Activated CD8-positive, alpha-beta T cell treated with anti-CD3 and anti-CD28 coated beads, Interleukin-2, amount 10 ng/mL, durations not matched to agents 7 days and 5 days (primary cell): ENCODE results near the gene WDR53. TPM values are rescaled to one million over a fixed set of nuclear protein-coding genes. Genes with fewer than 3 reads are reported as not detected.
"Not testable (repeated sequence)": the region's sequence is repeated elsewhere in the genome, so short reads cannot be mapped to it uniquely, and the experiment has no call there.

ENCODE experiments used
- ATAC-seq: fragments of 150-1000 bp; cut with Tn5 transposase; one replicate; pipeline ENCODE4 v1.10.0; 2021; ENCODE audit warnings: moderate library complexity
- CTCF ChIA-PET: fragments of 350-600 bp; sonication (Branson Sonifier 250); formaldehyde crosslinking; loops from one replicate; lab custom pipeline; 2021; ENCODE audit warnings: antibody characterized with exemption; lab: Charles Lee
- POLR2A ChIA-PET: fragments of 350-600 bp; sonication (Branson Sonifier 250); formaldehyde crosslinking; loops from one replicate; lab custom pipeline; 2021; ENCODE audit warnings: antibody characterized with exemption; lab: Charles Lee
- DNase-seq: peaks from one replicate; pipeline ENCODE4 v3.0.0-alpha.2; 2020
- H3K27ac Mint-ChIP-seq: one replicate; pipeline ENCODE4 v1.8.0; 2021; ENCODE audit warnings: mild to moderate bottlenecking, mixed read lengths
- H3K27me3 Mint-ChIP-seq: one replicate; pipeline ENCODE4 v1.8.0; 2021; ENCODE audit warnings: low read depth, mixed read lengths
- H3K36me3 Mint-ChIP-seq: one replicate; pipeline ENCODE4 v1.8.0; 2021; ENCODE audit warnings: low read depth, mixed read lengths
- H3K4me1 Mint-ChIP-seq: one replicate; pipeline ENCODE4 v1.8.0; 2021; ENCODE audit warnings: low read depth, mixed read lengths
- H3K4me3 Mint-ChIP-seq: one replicate; pipeline ENCODE4 v1.8.0; 2021; ENCODE audit warnings: mild to moderate bottlenecking, mixed read lengths
- H3K9me3 Mint-ChIP-seq: one replicate; pipeline ENCODE4 v1.8.0; 2022; ENCODE audit warnings: mixed read lengths; ENCODE audit not compliant: insufficient read depth
- total RNA-seq, 2 experiments: library from RNA; stranded (reverse); gene quantifications; one replicate each; pipeline ENCODE4 v1.2.3, GENCODE V29; 2021

The WDR53 gene
- total RNA-seq, 2 experiments from 2014 or later = 21.0 to 21.8 TPM

- Mint-ChIP-seq H3K9me3 (peaks cover 38% of the 10 kb centered on the region), H3K27ac (no peak overlapping the region), H3K27me3 (no peaks in the 10 kb centered on the region), H3K4me1 (peaks cover under 1% of the 10 kb centered on the region), H3K4me3 (no peak overlapping the region), H3K36me3 (peaks cover 17% of the 10 kb centered on the region)
- ChIA-PET CTCF (interaction anchor here (1.1 to 2.3 kb wide), 3 partner anchors 12 to 31 kb away, joined by 3 to 13 read pairs (median 5); no protein-coding TSS in a partner anchor), POLR2A (interaction anchor here (0.6 kb wide), 1 partner anchor 275 kb away, joined by 3 read pairs; no protein-coding TSS in a partner anchor)
- DNase-seq = no peak
- ATAC-seq = no peak
Measured at GRCh38 chr3:196517162-196517800, 51.1 kb downstream of the WDR53 start.

GRCh38 chr3:196514913-196515621 lies 53.3 kb downstream of the WDR53 start, which contains the start of gene SMCO1:
TSS of gene SMCO1 (minus strand) at chr3:196515346. CDS start at chr3:196515209, 137 bp downstream.
- no peak for ATAC-seq
- CTCF ChIA-PET = interaction anchor here (0.9 kb wide), 1 partner anchor 8 kb away, joined by 3 read pairs; no protein-coding TSS in a partner anchor
- no peak for DNase-seq
- Mint-ChIP-seq H3K36me3 (peaks cover 10% of the 10 kb centered on the region), H3K27ac (no peak within 1 kb of the TSS), H3K4me1 (peaks cover 7% of the 10 kb centered on the region), H3K27me3 (peaks cover 9% of the 10 kb centered on the region), H3K9me3 (peaks cover 20% of the 10 kb centered on the region), H3K4me3 (no peak within 1 kb of the TSS)
- POLR2A ChIA-PET = no interaction called here

GRCh38 chr3:196514350-196514716 lies 54.0 kb downstream of the WDR53 start:
- CTCF ChIA-PET = interaction anchor here (0.9 kb wide), 1 partner anchor 8 kb away, joined by 3 read pairs; no protein-coding TSS in a partner anchor
- Mint-ChIP-seq H3K4me3 (no peak overlapping the region), H3K36me3 (peaks cover 5% of the 10 kb centered on the region), H3K27me3 (peaks cover 9% of the 10 kb centered on the region), H3K27ac (no peak overlapping the region), H3K4me1 (peaks cover 7% of the 10 kb centered on the region), H3K9me3 (peaks cover 12% of the 10 kb centered on the region)
- ATAC-seq (no peak), DNase-seq (no peak)
- POLR2A ChIA-PET = no interaction called here

GRCh38 chr3:196513697-196514349 lies 54.5 kb downstream of the WDR53 start:
- POLR2A ChIA-PET = no interaction called here
- no peak overlapping the region for H3K27ac Mint-ChIP-seq
- H3K36me3 Mint-ChIP-seq = peaks cover 3% of the 10 kb centered on the region
- peaks cover 9% of the 10 kb centered on the region for H3K27me3 Mint-ChIP-seq
- CTCF ChIA-PET = interaction anchor here (0.8 to 1.5 kb wide), 4 partner anchors 8 to 14 kb away, joined by 3 to 4 read pairs (median 4); no protein-coding TSS in a partner anchor
- ATAC-seq (no peak), DNase-seq (no peak)
- no peak overlapping the region for H3K4me3 Mint-ChIP-seq
- peaks cover 7% of the 10 kb centered on the region for H3K9me3 Mint-ChIP-seq
- H3K4me1 Mint-ChIP-seq = peaks cover 7% of the 10 kb centered on the region

- CTCF ChIA-PET, ATAC-seq: not testable (repeated sequence)
Measured at GRCh38 chr3:196511646-196512425, 56.5 kb downstream of the WDR53 start.

GRCh38 chr3:196511108-196511507 lies 57.2 kb downstream of the WDR53 start:
- peaks cover 14% of the 10 kb centered on the region for H3K9me3 Mint-ChIP-seq
- peaks cover 17% of the 10 kb centered on the region for H3K27me3 Mint-ChIP-seq
- H3K27ac Mint-ChIP-seq, DNase-seq, H3K4me3 Mint-ChIP-seq, ATAC-seq, H3K4me1 Mint-ChIP-seq, H3K36me3 Mint-ChIP-seq, POLR2A ChIA-PET: not testable (repeated sequence)
- CTCF ChIA-PET = interaction anchor here (1.1 kb wide), 1 partner anchor 11 kb away, joined by 3 read pairs; no protein-coding TSS in a partner anchor

More at GRCh38 chr3:196511646-196512425, 56.5 kb downstream of the WDR53 start:
- POLR2A ChIA-PET = interaction anchor here (0.6 kb wide), 1 partner anchor 144 kb away, joined by 5 read pairs; no protein-coding TSS in a partner anchor
- not testable (repeated sequence) for H3K36me3 Mint-ChIP-seq, H3K4me1 Mint-ChIP-seq, H3K27ac Mint-ChIP-seq, H3K4me3 Mint-ChIP-seq, DNase-seq
- peaks cover 11% of the 10 kb centered on the region for H3K9me3 Mint-ChIP-seq
- peaks cover 13% of the 10 kb centered on the region for H3K27me3 Mint-ChIP-seq

- Mint-ChIP-seq H3K27me3 (peaks cover 14% of the 10 kb centered on the region), H3K9me3 (peaks cover 14% of the 10 kb centered on the region), H3K4me1 (peaks cover 3% of the 10 kb centered on the region), H3K36me3 (peaks cover 9% of the 10 kb centered on the region), H3K4me3 (no peak overlapping the region), H3K27ac (no peak overlapping the region)
- ATAC-seq (no peak), DNase-seq (no peak)
- POLR2A ChIA-PET = no interaction called here
- CTCF ChIA-PET = interaction anchor here (0.6 kb wide), 1 partner anchor 17 kb away, joined by 3 read pairs; no protein-coding TSS in a partner anchor
Measured at GRCh38 chr3:196506687-196507086, 61.7 kb downstream of the WDR53 start.

GRCh38 chr3:196504556-196504955 lies 63.8 kb downstream of the WDR53 start:
- H3K4me3 Mint-ChIP-seq = no peak overlapping the region
- POLR2A ChIA-PET = interaction anchor here (1.5 kb wide), 1 partner anchor 232 kb away, joined by 5 read pairs; no protein-coding TSS in a partner anchor
- DNase-seq = no peak
- peaks cover 26% of the 10 kb centered on the region for H3K36me3 Mint-ChIP-seq
- H3K27ac Mint-ChIP-seq = no peak overlapping the region
- CTCF ChIA-PET = interaction anchor here (0.7 to 1.5 kb wide), 2 partner anchors 18 to 24 kb away, joined by 3 to 5 read pairs; no protein-coding TSS in a partner anchor
- H3K27me3 Mint-ChIP-seq = peaks cover 11% of the 10 kb centered on the region
- peaks cover 14% of the 10 kb centered on the region for H3K9me3 Mint-ChIP-seq
- H3K4me1 Mint-ChIP-seq = peaks cover 19% of the 10 kb centered on the region
- no peak for ATAC-seq

Other genes with a start within 250 kb of the WDR53 start
- gene TM4SF19, start 230.2 kb downstream of the WDR53 start, total RNA-seq = not detected
- gene UBXN7, start 136.1 kb downstream of the WDR53 start, total RNA-seq = 10 to 100 TPM; 43.5 to 45.1 TPM
- gene RNF168, start 64.8 kb downstream of the WDR53 start, total RNA-seq = 10 to 100 TPM; 35.2 to 39.3 TPM
- gene SMCO1, start 53.2 kb downstream of the WDR53 start, total RNA-seq = under 1 TPM in 1 of 2 experiments, not detected in 1; 0.13 TPM
- 10 to 100 TPM; 16.1 to 17.7 TPM for gene FBXO45, start 106 bp upstream of the WDR53 start, total RNA-seq
- gene NRROS, start 71.1 kb upstream of the WDR53 start, total RNA-seq = 10 to 100 TPM; 37.5 to 39.9 TPM
- gene CEP19, start 143.7 kb upstream of the WDR53 start, total RNA-seq = 1 to 10 TPM; 4.6 to 5.6 TPM
- gene PIGX, start 143.8 kb upstream of the WDR53 start, total RNA-seq = 10 to 100 TPM; 41.5 to 42.1 TPM
- 100 to 1,000 TPM in 1 of 2 experiments, 10 to 100 TPM in 1; 84.7 to 104 TPM for gene PAK2, start 171.3 kb upstream of the WDR53 start, total RNA-seq